AG04450 (cell line): ENCODE data around the gene EFCAB5. TPM values are rescaled to one million over a fixed set of nuclear protein-coding genes. Genes with fewer than 3 reads are reported as not detected.

ENCODE experiments used
- CTCF ChIA-PET: fragments of 300-600, 350-600 bp; formaldehyde crosslinking; extraction: SDS; loops from one replicate; lab custom pipeline; 2022; ENCODE audit warnings: antibody characterized with exemption, inconsistent platforms; lab: Charles Lee
- POLR2A ChIA-PET: fragments of 350-600 bp; formaldehyde crosslinking; extraction: SDS; loops from one replicate; lab custom pipeline; 2021; ENCODE audit warnings: antibody characterized with exemption, inconsistent platforms; lab: Yijun Ruan, JAX
- DNase-seq: peaks from one replicate; pipeline ENCODE4 v3.0.0-alpha.2; 2011; ENCODE audit warnings: low read depth, low spot score
- H3K27ac ChIP-seq: one replicate; pipeline ENCODE4 v1.5.1; 2012; ENCODE audit warnings: low read depth, low read length, control low read depth
- H3K27me3 ChIP-seq: one replicate; pipeline ENCODE4 v1.6.0; 2012; ENCODE audit warnings: low read length; ENCODE audit not compliant: control insufficient read depth, insufficient read depth
- H3K4me3 ChIP-seq: 2 replicates; pipeline ENCODE4 v1.5.1; 2011; ENCODE audit warnings: mild to moderate bottlenecking, low read depth, low read length, control low read depth
- H3K9me3 ChIP-seq: 2 replicates; pipeline ENCODE4 v1.5.1; 2012; ENCODE audit warnings: low read length; ENCODE audit not compliant: control insufficient read depth, insufficient read depth
- CTCF ChIP-seq: IDR thresholded peaks from 2 replicates; pipeline ENCODE4 v1.5.1; 2011; ENCODE audit warnings: low read depth, low read length, control low read depth, inconsistent platforms
- polyA plus RNA-seq: library from polyadenylated mRNA; depleted of rRNA; stranded (reverse); fragments of >200 nt; gene quantifications from 2 replicates; pipeline ENCODE4 v1.2.3, GENCODE V29; 2011

EFCAB5 gene
- polyA plus RNA-seq, 1 experiment, result 0.24 TPM

- no peaks in the 10 kb centered on the region for H3K27me3 ChIP-seq
- CTCF ChIA-PET, result interaction anchor here (0.8 to 7.0 kb wide), 7 partner anchors 60 to 311 kb away, joined by 3 to 331 read pairs (median 6); no protein-coding TSS in a partner anchor
- no peak overlapping the region for H3K27ac ChIP-seq
- no peaks in the 10 kb centered on the region for H3K9me3 ChIP-seq
- no peak for DNase-seq
- no peak overlapping the region for H3K4me3 ChIP-seq
- no peak for TF ChIP-seq CTCF
- POLR2A ChIA-PET, result no interaction called here
Measured at GRCh38 chr17:29927546-29927945, 13.9 kb upstream of the EFCAB5 start.

- Histone ChIP-seq H3K4me3 (peak overlapping the region; percentile 98), H3K27ac (peak overlapping the region; percentile 50), H3K27me3 (no peaks in the 10 kb centered on the region), H3K9me3 (no peaks in the 10 kb centered on the region)
- CTCF ChIA-PET, result interaction anchor here (1.7 to 7.0 kb wide), 4 partner anchors 122 to 312 kb away, joined by 6 to 331 read pairs (median 8); no protein-coding TSS in a partner anchor
- no peak for DNase-seq
- no peak for TF ChIP-seq CTCF
- POLR2A ChIA-PET, result interaction anchor here (1.1 kb wide), 1 partner anchor 79 kb away, joined by 7 read pairs; no protein-coding TSS in a partner anchor
Measured at GRCh38 chr17:29929006-29929532, 12.4 kb upstream of the EFCAB5 start.

GRCh38 chr17:29929533-29930408 lies 11.7 kb upstream of the EFCAB5 start, which contains the start of gene SSH2:
Gene SSH2 (minus strand): TSS chr17:29930228. CDS start chr17:29930000, 228 bp downstream.
- Histone ChIP-seq H3K27me3 (no peaks in the 10 kb centered on the region), H3K4me3 (peak within 1 kb of the TSS; percentile 98), H3K9me3 (no peaks in the 10 kb centered on the region), H3K27ac (peak within 1 kb of the TSS; percentile 50)
- TF ChIP-seq CTCF, result no peak
- peak; percentile 47 for DNase-seq
- POLR2A ChIA-PET, result interaction anchor here (0.7 to 2.4 kb wide), 4 partner anchors 80 to 360 kb away, joined by 3 to 27 read pairs (median 8); no protein-coding TSS in a partner anchor
- CTCF ChIA-PET, result interaction anchor here (0.6 to 7.0 kb wide), 14 partner anchors 10 to 350 kb away, joined by 3 to 331 read pairs (median 12); no protein-coding TSS in a partner anchor

- CTCF ChIA-PET, result interaction anchor here (0.6 to 7.0 kb wide), 59 partner anchors 8 to 358 kb away, joined by 3 to 331 read pairs (median 5); partner anchors contain the start of genes ANKRD13B and EFCAB5
- no peak for DNase-seq
- H3K4me3 ChIP-seq, result peak overlapping the region; percentile 98
- H3K9me3 ChIP-seq, result no peaks in the 10 kb centered on the region
- H3K27ac ChIP-seq, result peak overlapping the region; percentile 49
- no peak for TF ChIP-seq CTCF
- H3K27me3 ChIP-seq, result no peaks in the 10 kb centered on the region
- POLR2A ChIA-PET, result interaction anchor here (0.6 to 2.4 kb wide), 4 partner anchors 121 to 360 kb away, joined by 3 to 27 read pairs (median 6); no protein-coding TSS in a partner anchor
Measured at GRCh38 chr17:29930409-29931010, 10.9 kb upstream of the EFCAB5 start.
